Activated CD4-positive, alpha-beta memory T cell treated with anti-CD3 and anti-CD28 coated beads for 36 hours (primary cell): ENCODE measurements around the gene MAPKAPK3. TPM values are rescaled to one million over a fixed set of nuclear protein-coding genes. Genes with fewer than 3 reads are reported as not detected.

Experiments
- CTCF ChIA-PET: fragments of 350-600 bp; sonication (Branson Sonifier 250); formaldehyde crosslinking; loops from one replicate; lab custom pipeline; 2021; ENCODE audit warnings: antibody characterized with exemption, inconsistent platforms; lab: Charles Lee
- POLR2A ChIA-PET: fragments of 350-600 bp; sonication (Branson Sonifier 250); formaldehyde crosslinking; loops from one replicate; lab custom pipeline; 2021; ENCODE audit warnings: antibody characterized with exemption; lab: Charles Lee
- DNase-seq: peaks from one replicate; pipeline ENCODE4 v3.0.0-alpha.2; 2020
- H3K27ac Mint-ChIP-seq: one replicate; pipeline ENCODE4 v1.8.0; 2021; ENCODE audit warnings: mixed read lengths
- H3K27me3 Mint-ChIP-seq: one replicate; pipeline ENCODE4 v1.8.0; 2021; ENCODE audit warnings: mixed read lengths
- H3K36me3 Mint-ChIP-seq: one replicate; pipeline ENCODE4 v1.8.0; 2021; ENCODE audit warnings: mixed read lengths
- H3K4me1 Mint-ChIP-seq: one replicate; pipeline ENCODE4 v1.8.0; 2021; ENCODE audit warnings: low read depth, mixed read lengths
- H3K4me3 Mint-ChIP-seq: one replicate; pipeline ENCODE4 v1.8.0; 2021; ENCODE audit warnings: mild to moderate bottlenecking, mixed read lengths
- H3K9me3 Mint-ChIP-seq: one replicate; pipeline ENCODE4 v1.8.0; 2021; ENCODE audit warnings: mixed read lengths
- intact Hi-C: fragments of 100-400 bp; cut with micrococcal nuclease; formaldehyde crosslinking; loops from one replicate; pipeline ENCODE4 v1.15.1; 2023
- total RNA-seq, 2 experiments: library from RNA; stranded (reverse); gene quantifications; one replicate each; pipeline ENCODE4 v1.2.3, GENCODE V29; 2021

Gene MAPKAPK3
- total RNA-seq, 2 experiments from 2014 or later: 186 to 187 TPM

DNA sequence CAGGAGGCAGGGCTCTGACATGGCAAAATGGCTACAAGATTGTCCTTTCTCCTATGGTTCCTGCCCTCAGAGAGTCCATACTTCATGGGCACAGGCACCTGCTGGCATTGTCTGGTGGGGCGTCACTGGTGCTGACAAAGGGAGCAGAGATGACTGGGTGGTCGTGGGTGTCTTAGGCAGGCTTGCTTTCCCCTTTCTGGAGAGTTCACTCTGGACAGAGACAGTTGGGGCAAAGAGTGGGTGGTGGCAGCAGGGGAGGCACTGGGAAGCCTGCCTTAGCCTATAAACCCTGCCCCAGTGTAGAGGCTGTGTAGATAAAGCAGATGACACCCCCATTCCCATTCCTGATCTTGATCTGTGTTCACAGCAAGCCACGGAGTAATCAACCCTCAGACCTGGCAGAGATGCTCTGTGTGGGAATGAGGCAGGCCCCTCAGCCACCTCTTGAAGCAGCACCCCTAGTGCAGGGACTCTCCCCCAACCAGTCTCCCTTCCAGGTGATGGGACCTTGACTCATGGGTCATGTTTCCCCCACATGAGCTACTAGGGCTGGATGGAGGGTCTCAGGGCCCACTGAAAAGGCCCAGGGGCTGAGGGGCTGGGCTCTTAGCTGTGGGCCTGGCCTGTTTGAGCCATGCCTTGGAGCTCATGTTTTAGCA is 37.1 kb downstream of the MAPKAPK3 start:
- peaks cover 3% of the 10 kb centered on the region for H3K36me3 Mint-ChIP-seq
- no peak overlapping the region for H3K4me3 Mint-ChIP-seq
- POLR2A ChIA-PET: interaction anchor here (1.0 to 1.9 kb wide), 12 partner anchors 14 to 731 kb away, joined by 3 to 13 read pairs (median 4); partner anchors contain the start of genes HEMK1, MANF and MAPKAPK3
- H3K9me3 Mint-ChIP-seq: no peaks in the 10 kb centered on the region
- DNase-seq: no peak
- H3K27ac Mint-ChIP-seq: peak overlapping the region; percentile 89
- H3K27me3 Mint-ChIP-seq: no peaks in the 10 kb centered on the region
- peaks cover 28% of the 10 kb centered on the region for H3K4me1 Mint-ChIP-seq
- CTCF ChIA-PET: interaction anchor here (1.0 to 5.3 kb wide), 10 partner anchors 9 to 731 kb away, joined by 3 to 188 read pairs (median 4); partner anchors contain the start of genes HEMK1, MANF and MAPKAPK3
- intact Hi-C loops: loop anchor here (10.0 kb wide), 1 partner anchor 219 kb away; no protein-coding TSS in a partner anchor

DNA sequence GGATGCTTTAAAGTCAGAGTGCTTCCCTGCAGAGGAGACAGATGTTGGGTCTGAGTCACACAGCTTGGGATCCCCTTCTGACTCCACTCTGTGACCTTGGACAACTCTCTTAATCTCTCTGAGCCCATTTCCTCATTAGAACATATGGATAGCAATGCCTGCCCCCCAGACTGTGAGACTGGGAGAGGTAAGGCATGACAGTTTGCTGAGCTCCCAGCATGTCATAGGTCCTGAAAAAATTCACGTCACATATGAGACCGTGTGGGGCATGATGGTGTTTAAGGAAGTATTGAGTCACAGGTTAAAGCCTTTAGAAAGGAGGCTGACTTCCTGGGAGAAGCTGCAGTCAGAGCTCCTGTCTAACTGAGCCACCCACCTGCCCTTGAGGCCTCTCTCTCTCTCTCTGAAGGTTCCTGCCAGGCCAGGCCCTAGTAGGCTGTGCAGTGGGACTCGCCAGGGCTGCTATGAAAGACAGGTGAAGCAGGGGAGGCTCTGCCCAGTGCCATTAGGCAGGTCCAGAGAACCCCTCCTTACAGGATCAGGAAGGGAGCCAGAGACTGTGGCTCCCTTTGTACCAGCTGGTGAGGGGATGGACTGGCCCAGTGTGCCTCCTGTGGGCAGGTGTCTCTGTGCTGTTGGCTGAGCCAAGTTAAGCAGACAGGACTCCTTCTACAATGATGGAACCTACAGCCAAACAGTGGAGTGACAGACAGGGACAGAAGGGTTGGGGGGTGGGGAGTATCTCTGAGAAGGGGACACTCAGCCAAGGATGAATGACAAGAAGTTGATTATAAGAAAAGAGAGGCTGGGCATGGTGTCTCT is 38.3 kb downstream of the MAPKAPK3 start:
- Mint-ChIP-seq H3K4me3 (no peak overlapping the region), H3K9me3 (no peaks in the 10 kb centered on the region), H3K4me1 (peaks cover 23% of the 10 kb centered on the region), H3K27ac (peak overlapping the region; percentile 89), H3K36me3 (no peaks in the 10 kb centered on the region), H3K27me3 (no peaks in the 10 kb centered on the region)
- DNase-seq: peak; percentile 63
- ChIA-PET POLR2A (interaction anchor here (1.0 to 1.9 kb wide), 8 partner anchors 13 to 730 kb away, joined by 3 to 12 read pairs (median 4); partner anchors contain the start of genes HEMK1 and MANF), CTCF (interaction anchor here (0.9 to 5.3 kb wide), 7 partner anchors 20 to 112 kb away, joined by 3 to 188 read pairs (median 5); partner anchors contain the start of genes DOCK3, HEMK1 and MAPKAPK3)
- intact Hi-C loops: loop anchor here (1.0 to 10.0 kb wide), 2 partner anchors 31 to 220 kb away; no protein-coding TSS in a partner anchor

DNA sequence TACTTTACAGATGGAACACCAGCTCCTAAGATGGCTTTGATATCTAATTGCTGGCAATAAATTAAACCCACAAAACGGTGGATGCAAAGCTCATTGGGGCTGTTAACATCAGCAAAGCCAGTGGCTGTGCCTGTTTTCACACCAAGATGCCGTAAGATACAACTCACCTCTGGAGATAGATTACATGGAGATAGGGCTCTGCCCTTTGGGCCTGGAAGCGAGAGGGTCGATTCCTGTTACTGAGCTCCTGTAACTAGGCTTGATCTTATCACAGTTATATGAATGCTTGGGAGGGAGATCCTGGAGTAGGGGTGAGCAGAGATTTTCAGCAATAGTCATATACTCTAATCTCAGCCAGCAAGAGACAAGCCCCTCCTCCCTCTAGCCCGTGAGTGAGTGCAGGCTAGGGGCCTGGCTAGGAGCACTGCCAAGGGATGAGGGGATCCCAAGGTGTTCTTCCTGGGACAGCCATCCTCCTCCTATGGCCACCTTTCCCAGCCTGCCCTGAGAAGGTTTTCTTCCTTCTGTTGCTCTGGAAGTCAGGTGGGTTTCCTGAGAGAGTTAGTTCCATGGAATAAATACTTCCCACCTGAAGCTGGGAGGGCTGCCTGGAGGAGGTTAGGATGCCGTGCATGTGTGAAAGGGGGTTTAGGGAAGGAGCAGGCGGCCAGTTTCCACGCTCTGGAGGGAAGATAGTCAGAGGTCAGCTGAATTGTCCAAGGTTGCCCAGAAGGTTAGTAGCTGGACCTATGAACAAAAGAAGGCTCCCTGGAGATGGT is 39.7 kb downstream of the MAPKAPK3 start:
- Mint-ChIP-seq H3K27me3 (no peaks in the 10 kb centered on the region), H3K9me3 (no peaks in the 10 kb centered on the region), H3K4me3 (no peak overlapping the region), H3K27ac (no peak overlapping the region), H3K36me3 (no peaks in the 10 kb centered on the region), H3K4me1 (peaks cover 23% of the 10 kb centered on the region)
- ChIA-PET POLR2A (interaction anchor here (1.3 kb wide), 1 partner anchor 41 kb away, joined by 3 read pairs; no protein-coding TSS in a partner anchor), CTCF (interaction anchor here (1.8 to 2.1 kb wide), 2 partner anchors 41 to 84 kb away, joined by 7 to 10 read pairs; no protein-coding TSS in a partner anchor)
- intact Hi-C loops: loop anchor here (10.0 kb wide), 1 partner anchor 222 kb away; no protein-coding TSS in a partner anchor
- DNase-seq: peak; percentile 5

DNA sequence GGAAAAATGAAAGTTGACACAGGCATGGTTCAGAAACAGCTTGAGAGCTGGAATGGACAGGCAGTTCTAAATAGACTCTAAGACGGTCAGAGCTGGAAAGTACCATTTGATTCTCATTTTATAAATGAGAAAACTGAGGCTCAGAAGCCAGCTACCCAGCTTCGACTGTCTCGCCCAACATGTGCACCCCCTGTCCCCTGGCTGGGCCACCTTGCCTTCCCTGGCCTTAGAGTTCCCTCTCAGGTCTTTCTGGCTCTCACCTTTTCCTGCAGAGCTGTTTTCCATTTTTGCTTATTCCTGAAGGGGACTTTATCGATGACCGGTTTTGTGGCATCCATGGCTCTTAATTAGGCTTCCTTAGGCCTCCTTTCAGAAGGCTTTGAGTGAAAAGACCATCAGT is 40.5 kb downstream of the MAPKAPK3 start:
- Mint-ChIP-seq H3K4me3 (no peak overlapping the region), H3K27me3 (no peaks in the 10 kb centered on the region)
- DNase-seq: no peak

DNA sequence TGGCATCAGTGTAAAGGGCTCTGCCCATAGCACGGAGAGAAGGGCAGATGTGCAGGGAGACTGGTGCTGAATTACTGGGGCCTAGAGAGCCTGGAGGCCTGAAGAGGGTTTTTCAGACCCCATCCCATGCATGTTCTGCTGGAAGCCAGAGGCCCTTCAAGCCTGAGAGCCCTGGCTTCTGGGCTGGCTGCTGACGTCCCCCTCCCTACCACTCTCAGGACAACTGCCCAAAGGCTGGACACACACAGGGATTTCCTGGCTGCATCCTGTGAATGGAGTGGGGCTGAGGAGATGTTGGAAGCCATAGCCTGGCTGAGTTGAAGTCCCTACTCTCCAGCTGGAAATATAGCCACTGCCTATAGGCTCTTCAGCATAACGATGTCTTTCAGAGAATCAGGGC is 40.9 kb downstream of the MAPKAPK3 start:
- Mint-ChIP-seq H3K9me3 (no peaks in the 10 kb centered on the region), H3K4me3 (no peak overlapping the region), H3K36me3 (no peaks in the 10 kb centered on the region), H3K27me3 (no peaks in the 10 kb centered on the region), H3K4me1 (peaks cover 23% of the 10 kb centered on the region), H3K27ac (no peak overlapping the region)
- intact Hi-C loops: loop anchor here (10.0 kb wide), 1 partner anchor 223 kb away; no protein-coding TSS in a partner anchor
- ChIA-PET POLR2A (no interaction called here), CTCF (interaction anchor here (1.1 to 2.1 kb wide), 3 partner anchors 30 to 85 kb away, joined by 3 to 10 read pairs (median 7); no protein-coding TSS in a partner anchor)
- DNase-seq: peak; percentile 4

More for the DNA sequence above, 40.5 kb downstream of the MAPKAPK3 start:
- Mint-ChIP-seq H3K4me1 (peaks cover 23% of the 10 kb centered on the region), H3K36me3 (no peaks in the 10 kb centered on the region), H3K9me3 (no peaks in the 10 kb centered on the region), H3K27ac (no peak overlapping the region)
- intact Hi-C loops: loop anchor here (10.0 kb wide), 1 partner anchor 223 kb away; no protein-coding TSS in a partner anchor
- CTCF ChIA-PET: interaction anchor here (1.1 to 2.1 kb wide), 3 partner anchors 29 to 85 kb away, joined by 3 to 10 read pairs (median 7); no protein-coding TSS in a partner anchor
- POLR2A ChIA-PET: interaction anchor here (1.3 kb wide), 1 partner anchor 42 kb away, joined by 3 read pairs; no protein-coding TSS in a partner anchor

DNA sequence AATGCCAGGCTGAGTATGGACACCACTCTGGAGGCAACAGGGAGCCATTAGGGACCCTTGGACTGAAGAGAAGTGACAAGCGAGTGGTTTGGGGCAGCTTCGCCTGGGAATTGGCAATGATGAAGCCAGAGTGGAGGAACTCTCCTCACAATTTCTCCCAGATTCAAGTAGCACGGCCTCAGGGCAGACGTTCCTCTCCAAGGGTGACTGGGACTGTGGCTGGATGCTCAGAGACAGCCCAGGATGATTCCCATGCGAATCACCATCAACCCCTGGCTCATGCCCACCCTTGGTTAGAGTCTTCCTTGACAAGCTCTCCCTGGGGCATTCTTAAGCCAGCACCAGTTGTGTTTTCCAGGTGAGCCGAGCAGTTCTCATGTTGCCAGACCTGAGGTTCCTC is 41.5 kb downstream of the MAPKAPK3 start:
- Mint-ChIP-seq H3K36me3 (no peaks in the 10 kb centered on the region), H3K27me3 (no peaks in the 10 kb centered on the region), H3K27ac (no peak overlapping the region), H3K4me1 (peaks cover 21% of the 10 kb centered on the region), H3K9me3 (no peaks in the 10 kb centered on the region), H3K4me3 (no peak overlapping the region)
- intact Hi-C loops: loop anchor here (10.0 kb wide), 1 partner anchor 224 kb away; no protein-coding TSS in a partner anchor
- DNase-seq: no peak
- CTCF ChIA-PET: interaction anchor here (1.1 to 2.1 kb wide), 2 partner anchors 30 to 42 kb away, joined by 3 to 7 read pairs; no protein-coding TSS in a partner anchor
- POLR2A ChIA-PET: no interaction called here

DNA sequence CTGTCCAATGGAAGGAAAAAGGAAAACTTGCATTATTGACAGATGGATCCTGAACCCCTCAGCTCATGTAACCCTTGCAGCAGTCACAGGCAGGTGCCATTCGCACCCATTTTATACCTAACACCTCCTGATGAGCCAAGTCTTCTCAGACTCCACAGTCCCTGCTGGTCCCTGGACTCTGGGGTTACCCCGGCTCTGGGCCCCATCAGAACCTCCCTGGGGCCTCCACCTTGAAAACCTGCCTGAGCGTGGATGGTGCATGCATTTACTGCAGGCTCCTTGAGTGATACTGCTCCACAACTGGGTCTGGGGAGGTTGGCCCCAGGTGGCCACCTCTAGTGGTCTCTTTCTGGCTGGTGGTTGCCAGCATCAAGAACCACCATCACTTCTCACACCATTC is 41.9 kb downstream of the MAPKAPK3 start:
- POLR2A ChIA-PET: no interaction called here
- no peak for DNase-seq
- CTCF ChIA-PET: no interaction called here
- H3K4me3 Mint-ChIP-seq: no peak overlapping the region
- H3K9me3 Mint-ChIP-seq: no peaks in the 10 kb centered on the region
- peaks cover 18% of the 10 kb centered on the region for H3K4me1 Mint-ChIP-seq
- no peak overlapping the region for H3K27ac Mint-ChIP-seq
- H3K27me3 Mint-ChIP-seq: no peaks in the 10 kb centered on the region
- H3K36me3 Mint-ChIP-seq: no peaks in the 10 kb centered on the region
- intact Hi-C loops: loop anchor here (10.0 kb wide), 1 partner anchor 224 kb away; no protein-coding TSS in a partner anchor

DNA sequence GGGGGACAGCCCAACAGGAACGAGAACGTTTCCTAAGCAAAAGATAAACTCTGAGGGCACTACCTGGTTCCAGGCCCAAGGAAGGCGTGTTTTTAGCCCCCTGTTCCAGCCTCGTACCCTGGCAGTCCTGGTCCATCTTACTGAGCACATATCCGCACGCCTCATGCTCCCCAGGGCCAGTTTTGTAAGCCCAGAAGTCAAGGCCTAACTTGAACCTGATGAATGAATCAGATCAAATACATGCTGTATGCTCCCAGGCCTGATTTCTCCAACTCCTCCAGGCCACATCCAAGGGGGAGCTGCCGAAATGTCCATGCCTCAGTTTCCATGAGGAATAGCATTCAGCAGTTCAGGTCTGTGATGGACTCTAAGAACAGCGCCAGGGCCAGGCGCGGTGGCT is 43.4 kb downstream of the MAPKAPK3 start:
- ChIA-PET CTCF (no interaction called here), POLR2A (no interaction called here)
- Mint-ChIP-seq H3K4me3 (no peak overlapping the region), H3K36me3 (no peaks in the 10 kb centered on the region), H3K27ac (no peak overlapping the region), H3K27me3 (no peaks in the 10 kb centered on the region), H3K9me3 (no peaks in the 10 kb centered on the region), H3K4me1 (peaks cover 8% of the 10 kb centered on the region)
- no peak for DNase-seq
- intact Hi-C loops: no loop called here

DNA sequence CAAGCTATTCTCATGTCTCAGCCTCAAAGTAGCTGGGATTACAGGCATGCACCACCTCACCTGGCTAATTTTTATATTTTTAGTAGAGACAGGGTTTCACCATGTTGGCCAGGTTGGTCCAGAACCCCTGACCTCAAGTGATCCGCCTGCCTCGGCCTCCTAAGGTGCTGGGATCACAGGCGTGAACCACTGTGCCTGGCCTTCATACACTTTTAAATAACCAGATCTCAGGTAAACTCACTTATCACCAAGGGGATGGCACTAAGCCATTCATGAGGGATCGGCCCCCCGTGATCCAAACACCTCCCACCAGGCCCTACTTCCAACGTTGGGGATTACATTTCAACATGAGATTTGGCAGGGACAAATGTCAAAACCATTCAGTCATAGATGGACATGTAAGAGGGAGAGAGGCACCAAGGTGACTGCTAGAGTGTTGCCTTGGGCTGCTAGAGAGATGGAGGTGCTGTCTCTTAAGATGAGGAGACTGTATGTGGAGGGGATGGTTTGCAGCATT is 44.4 kb downstream of the MAPKAPK3 start:
- Mint-ChIP-seq H3K4me1 (peaks cover 10% of the 10 kb centered on the region), H3K9me3 (no peaks in the 10 kb centered on the region), H3K4me3 (no peak overlapping the region), H3K27me3 (no peaks in the 10 kb centered on the region), H3K36me3 (no peaks in the 10 kb centered on the region), H3K27ac (no peak overlapping the region)
- ChIA-PET POLR2A (no interaction called here), CTCF (no interaction called here)
- intact Hi-C loops: no loop called here
- no peak for DNase-seq

DNA sequence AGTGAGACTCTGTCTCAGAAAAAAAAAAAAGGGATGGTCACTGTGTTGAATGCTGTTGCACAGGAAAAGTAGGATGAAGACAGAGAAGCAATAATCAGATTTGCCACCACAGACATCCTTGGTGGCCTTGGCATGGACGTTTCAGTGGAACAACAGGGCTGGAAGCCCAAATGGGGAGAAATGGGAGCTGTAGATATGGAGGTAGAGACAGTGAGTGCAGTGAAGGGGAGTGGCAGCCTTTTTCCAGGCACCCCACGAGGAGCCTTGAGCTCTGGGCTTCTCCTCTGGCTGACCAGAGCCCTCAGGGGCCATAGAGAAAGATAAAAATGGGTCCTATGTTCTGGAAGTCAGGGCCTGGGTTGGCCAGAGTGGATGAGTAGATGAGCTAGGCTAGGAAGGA is 45.5 kb downstream of the MAPKAPK3 start:
- Mint-ChIP-seq H3K27me3 (no peaks in the 10 kb centered on the region), H3K4me1 (peaks cover 12% of the 10 kb centered on the region), H3K9me3 (no peaks in the 10 kb centered on the region), H3K4me3 (no peak overlapping the region), H3K36me3 (no peaks in the 10 kb centered on the region), H3K27ac (no peak overlapping the region)
- no peak for DNase-seq
- POLR2A ChIA-PET: interaction anchor here (1.5 kb wide), 1 partner anchor 12 kb away, joined by 5 read pairs; the partner anchor contains the start of gene DOCK3
- intact Hi-C loops: no loop called here
- CTCF ChIA-PET: interaction anchor here (0.8 to 1.1 kb wide), 3 partner anchors 13 to 61 kb away, joined by 3 to 6 read pairs (median 4); partner anchors contain the start of gene MAPKAPK3
